HG03457 (cell line): Measurements from ENCODE around the gene IDUA.
"Not testable (repeated sequence)": the region's sequence is repeated elsewhere in the genome, so short reads cannot be mapped to it uniquely, and the experiment has no call there.

ENCODE experiments used
- ATAC-seq: cut with Tn5 transposase; IDR thresholded peaks from one replicate; pipeline ENCODE4 v1.9.1; 2021; ENCODE audit warnings: moderate number of reproducible peaks; ENCODE audit not compliant: unreplicated experiment

IDUA gene

DNA sequence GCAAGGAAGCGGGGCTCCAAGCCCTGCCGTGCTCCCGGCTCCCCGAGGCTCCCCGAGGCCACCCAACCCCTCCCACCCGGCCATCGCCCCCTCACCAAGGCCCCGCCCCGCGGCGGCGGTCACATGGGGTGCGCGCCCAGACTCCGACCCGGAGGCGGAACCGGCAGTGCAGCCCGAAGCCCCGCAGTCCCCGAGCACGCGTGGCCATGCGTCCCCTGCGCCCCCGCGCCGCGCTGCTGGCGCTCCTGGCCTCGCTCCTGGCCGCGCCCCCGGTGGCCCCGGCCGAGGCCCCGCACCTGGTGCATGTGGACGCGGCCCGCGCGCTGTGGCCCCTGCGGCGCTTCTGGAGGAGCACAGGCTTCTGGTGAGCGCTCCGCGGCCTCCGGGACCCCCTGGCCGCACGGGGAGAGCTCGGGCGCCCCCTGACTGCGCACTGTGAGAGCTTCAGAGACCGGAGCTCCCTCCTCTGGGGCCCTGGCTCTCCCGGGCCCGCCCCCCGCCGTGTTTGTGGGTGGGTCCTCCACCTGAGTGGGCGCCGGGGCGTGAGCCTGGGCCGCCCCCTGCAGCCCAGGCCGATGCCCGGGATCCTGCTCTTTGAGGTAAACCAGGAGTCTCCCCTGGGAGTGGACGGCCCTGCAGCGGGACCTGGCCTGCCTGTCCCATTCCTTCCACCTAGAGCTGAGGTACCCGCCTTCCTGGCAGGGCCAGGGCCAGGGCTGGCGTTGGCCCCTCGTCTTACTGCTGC lies at the start of gene IDUA:
IDUA (plus strand) TSS at position 166 of the 745 bp plus-strand sequence; CDS start at position 207, 41 bp downstream.
- peak; percentile 43 for ATAC-seq

GRCh38 chr4:939508-939907 lies 47.3 kb upstream of the IDUA start:
- ATAC-seq, result not testable (repeated sequence)

DNA sequence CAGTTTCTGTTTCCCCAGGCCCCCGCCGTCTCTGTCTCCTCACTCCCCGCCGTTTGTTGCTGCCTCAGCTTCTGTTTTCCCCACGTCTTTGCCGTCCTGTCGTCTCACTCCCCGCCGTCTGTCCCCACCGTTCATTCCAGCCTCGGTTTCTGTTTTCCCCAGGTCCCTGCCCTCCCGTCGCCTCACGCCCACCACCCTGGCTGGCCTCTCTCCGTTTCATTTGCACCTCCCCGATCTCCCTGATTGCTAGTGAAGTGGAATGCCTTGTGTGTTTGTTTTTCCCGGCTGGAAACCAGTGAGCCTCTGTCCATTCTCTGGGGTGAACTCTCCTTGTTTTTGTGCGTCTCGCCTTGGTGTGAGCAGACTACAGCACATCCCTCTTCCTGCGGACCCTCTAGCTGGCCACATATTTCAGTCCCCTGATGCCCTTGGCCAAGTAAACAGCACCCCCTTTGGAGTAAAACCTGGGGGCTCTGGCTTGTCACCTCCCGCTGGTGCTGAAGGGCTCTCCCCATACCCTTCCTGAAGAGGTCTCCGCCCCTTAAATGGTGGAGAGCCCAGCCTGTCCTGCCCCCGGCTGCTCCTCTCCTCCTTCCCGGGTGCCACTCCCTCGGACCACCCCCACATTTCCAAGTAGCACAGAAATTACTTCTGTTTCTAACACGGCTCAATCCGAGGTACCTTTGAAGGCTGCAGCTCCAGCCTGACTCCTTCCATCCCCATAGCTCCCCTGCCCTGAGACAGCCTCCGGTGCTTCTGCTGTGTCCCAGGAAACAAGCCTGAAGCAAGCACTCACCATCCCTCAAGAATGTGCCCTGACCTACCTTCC lies 41.4 kb upstream of the IDUA start:
- ATAC-seq, result no peak

DNA sequence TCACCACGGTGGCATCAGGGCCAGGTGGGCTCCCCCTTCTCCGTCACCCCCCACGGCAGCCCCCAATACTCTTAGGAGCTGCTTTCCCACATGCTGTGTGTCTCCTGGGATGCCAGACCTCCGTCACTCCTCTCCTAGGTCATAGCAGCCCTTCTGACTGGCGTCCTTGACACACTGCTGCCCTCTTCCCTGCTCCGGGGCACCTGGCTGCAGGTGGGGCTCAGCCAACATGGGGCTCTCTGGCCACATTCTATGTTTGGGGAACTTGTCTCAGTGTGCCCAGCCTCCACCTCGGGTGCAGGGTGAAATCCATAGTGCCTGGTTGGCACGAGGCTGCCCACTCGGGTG lies 40.8 kb upstream of the IDUA start:
- no peak for ATAC-seq

DNA sequence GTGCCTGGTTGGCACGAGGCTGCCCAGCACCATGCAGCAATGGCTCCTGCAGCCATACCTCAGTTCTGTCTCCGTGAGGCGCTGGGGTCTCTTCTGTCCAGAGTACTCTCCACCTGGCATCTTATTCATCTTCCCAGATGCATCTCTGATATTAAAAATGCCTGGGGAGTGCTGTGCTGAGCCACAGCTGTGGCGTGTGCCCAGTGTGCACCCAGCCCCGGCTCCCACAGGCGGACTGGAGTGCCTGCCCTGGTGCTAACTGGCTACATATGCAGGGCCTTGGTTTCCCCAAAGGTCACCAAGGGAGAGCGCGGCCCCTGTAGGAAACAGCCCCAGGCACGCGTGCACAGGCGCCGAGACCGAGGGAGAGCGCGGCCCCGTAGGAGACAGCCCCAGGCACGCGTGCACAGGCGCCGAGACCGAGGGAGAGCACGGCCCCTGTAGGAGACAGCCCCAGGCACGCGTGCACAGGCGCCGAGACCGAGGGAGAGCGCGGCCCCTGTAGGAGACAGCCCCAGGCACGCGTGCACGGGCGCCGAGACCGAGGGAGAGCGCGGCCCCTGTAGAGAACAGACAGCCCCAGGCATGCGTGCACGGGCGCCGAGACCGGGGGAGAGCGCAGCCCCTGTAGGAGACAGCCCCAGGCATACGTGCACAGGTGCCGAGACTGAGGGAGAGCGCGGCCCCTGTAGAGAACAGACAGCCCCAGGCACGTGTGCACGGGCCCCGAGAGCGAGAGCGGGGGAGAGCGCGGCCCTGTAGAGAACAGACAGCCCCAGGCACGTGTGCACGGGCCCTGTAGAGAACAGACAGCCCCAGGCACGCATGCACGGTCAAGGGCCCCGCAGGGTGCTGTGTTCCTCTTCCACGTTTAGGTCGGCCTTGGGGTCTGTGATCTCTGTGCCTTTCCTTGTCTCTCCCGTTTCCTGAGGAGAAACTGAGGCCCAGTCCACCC lies 40.0 kb upstream of the IDUA start:
- no peak for ATAC-seq

GRCh38 chr4:947491-947971 lies 39.3 kb upstream of the IDUA start:
- no peak for ATAC-seq

- ATAC-seq, result no peak
Observed at GRCh38 chr4:948101-948935, 38.5 kb upstream of the IDUA start.

- no peak for ATAC-seq
Observed at GRCh38 chr4:948936-949300, 37.9 kb upstream of the IDUA start.

- no peak for ATAC-seq
Observed at GRCh38 chr4:949656-950055, 37.2 kb upstream of the IDUA start.

GRCh38 chr4:950136-951020 lies 36.5 kb upstream of the IDUA start:
- no peak for ATAC-seq

GRCh38 chr4:951186-951585 lies 35.7 kb upstream of the IDUA start:
- no peak for ATAC-seq

GRCh38 chr4:951594-952468 lies 35.0 kb upstream of the IDUA start:
- ATAC-seq, result no peak

DNA sequence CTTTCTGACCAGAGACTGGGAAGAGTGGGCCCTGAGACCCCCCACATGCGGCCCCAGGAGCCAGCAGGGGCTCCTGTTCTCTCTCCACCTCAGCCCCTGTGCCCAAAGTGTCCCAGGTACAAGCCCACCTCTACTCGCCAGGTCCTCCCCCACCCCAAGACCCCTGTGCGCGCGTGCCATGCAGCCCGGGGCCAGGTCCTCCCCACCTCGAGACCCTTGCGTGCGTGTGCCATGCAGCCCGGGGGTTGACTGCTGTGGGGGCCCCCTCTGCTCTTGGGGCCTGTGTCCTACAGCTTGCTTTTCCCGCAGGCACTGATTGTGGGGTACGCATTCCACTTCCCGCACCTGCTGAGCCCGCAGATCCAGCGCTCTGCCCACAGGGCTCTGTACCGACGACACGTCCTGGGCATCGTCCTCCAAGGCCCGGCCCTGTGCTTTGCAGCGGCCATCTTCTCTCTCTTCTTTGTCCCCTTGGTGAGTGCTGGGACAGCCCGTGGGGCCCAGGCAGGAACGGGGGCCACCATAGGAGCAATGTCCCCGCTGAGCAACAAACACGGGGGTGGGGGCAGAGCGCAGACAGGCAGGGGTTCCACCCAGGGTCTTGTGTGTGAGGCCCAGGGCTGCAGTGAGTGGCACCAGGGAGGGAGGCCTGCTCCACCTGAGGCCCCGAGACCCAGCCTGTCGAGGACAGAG lies 33.8 kb upstream of the IDUA start:
- no peak for ATAC-seq

GRCh38 chr4:953574-953915 lies 33.3 kb upstream of the IDUA start:
- ATAC-seq, result no peak

DNA sequence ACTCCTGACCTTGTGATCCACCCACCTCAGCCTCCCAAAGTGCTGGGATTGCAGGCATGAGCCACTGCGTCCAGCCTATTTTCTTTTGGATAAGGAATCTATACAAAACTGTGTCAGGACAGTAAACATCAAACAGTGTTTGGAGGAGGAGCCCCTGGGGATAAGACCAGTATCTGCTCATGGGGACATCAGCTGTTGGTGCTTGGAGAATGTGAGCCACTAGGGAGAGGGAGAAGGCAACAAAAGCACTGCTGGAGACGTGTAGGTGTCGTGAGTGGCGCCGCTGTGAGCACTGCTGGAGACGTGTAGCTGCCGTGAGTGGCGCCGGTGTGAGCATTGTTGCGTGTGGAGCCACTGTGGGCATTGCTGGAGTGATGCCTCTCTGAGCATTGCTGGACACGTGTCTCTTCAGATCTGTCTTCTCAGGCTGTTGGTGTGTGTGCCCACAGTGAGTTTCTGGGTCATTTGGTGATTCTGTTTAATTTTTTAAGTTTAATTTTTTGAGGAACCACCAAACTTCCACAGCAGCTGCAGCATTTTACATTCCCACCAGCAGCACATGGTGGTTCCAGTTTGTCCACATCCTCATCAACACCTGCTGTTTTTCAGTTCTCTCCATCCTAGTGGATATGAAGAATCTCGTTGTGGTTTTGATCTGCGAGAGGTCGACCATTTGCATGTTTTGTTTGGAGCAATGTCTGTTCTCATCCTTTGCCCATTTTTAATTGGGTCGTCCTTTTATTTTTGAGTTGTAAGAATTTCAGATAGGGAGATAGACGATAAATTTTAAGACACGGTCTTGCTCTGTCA lies 32.4 kb upstream of the IDUA start:
- no peak for ATAC-seq

DNA sequence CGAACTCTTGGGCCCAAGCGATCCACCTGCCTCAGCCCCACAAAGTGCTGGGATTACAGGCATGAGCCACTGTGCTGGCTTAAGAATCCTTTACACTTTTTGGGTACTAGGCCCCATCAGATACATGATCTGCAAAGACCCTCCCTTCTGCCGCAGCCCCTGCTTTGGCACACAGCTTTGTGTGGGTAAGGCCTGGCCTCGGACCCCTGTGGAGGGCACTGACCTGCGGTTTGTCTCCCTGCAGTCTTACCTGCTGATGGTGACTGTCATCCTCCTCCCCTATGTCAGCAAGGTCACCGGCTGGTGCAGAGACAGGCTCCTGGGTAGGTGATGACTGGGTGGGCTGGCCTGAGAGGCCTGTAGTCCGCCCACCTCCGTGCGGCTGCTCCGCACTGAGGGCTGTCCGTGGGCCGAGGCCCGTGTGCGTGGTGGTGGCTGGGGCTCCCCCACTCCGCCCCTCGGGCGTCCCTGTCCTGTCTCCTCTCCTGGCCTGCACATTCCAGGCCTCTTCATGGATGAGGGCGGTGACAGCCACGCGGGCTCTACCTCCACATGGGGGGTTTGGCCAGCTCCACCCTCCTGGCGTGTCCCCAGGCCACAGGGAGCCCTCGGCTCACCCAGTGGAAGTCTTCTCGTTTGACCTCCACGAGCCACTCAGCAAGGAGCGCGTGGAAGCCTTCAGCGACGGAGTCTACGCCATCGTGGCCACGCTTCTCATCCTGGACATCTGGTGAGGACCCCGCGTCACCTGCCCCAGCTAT lies 31.5 kb upstream of the IDUA start:
- no peak for ATAC-seq
